GM10266 (cell line): ENCODE measurements around the gene MRPS18C.
"Not testable (repeated sequence)": the region's sequence is repeated elsewhere in the genome, so short reads cannot be mapped to it uniquely, and the experiment has no call there.

Experiments
- DNase-seq: peaks from one replicate; pipeline ENCODE4 v3.0.0; 2012; ENCODE audit errors: extremely low spot score
- CTCF ChIP-seq: IDR thresholded peaks from 2 replicates; pipeline ENCODE4 v1.5.1; 2012; ENCODE audit warnings: mild to moderate bottlenecking, low read depth; ENCODE audit not compliant: control insufficient read depth, insufficient read depth; ENCODE audit errors: missing control alignments

Gene MRPS18C

GRCh38 chr4:83498187-83498586 is 42.3 kb downstream of the MRPS18C start:
- no peak for DNase-seq
- no peak for TF ChIP-seq CTCF

GRCh38 chr4:83501671-83502070 is 45.8 kb downstream of the MRPS18C start:
- DNase-seq, result not testable (repeated sequence)

- no peak for TF ChIP-seq CTCF
- no peak for DNase-seq
These were observed 48.1 kb downstream of the MRPS18C start for GRCh38 chr4:83503974-83504373.

- DNase-seq, result no peak
- TF ChIP-seq CTCF, result no peak
These were observed 48.6 kb downstream of the MRPS18C start for GRCh38 chr4:83504503-83504902.

- no peak for DNase-seq
- no peak for TF ChIP-seq CTCF
These were observed 49.1 kb downstream of the MRPS18C start for GRCh38 chr4:83504996-83505395.

- TF ChIP-seq CTCF, result peak; percentile 54
- DNase-seq, result not testable (repeated sequence)
These were observed 53.3 kb downstream of the MRPS18C start for GRCh38 chr4:83509156-83509585.

- TF ChIP-seq CTCF, result no peak
- no peak for DNase-seq
These were observed 54.6 kb downstream of the MRPS18C start for GRCh38 chr4:83510442-83510841.
